IMR-90 (cell line): Measurements from ENCODE around the gene PYGM. TPM values are rescaled to one million over a fixed set of nuclear protein-coding genes. Genes with fewer than 3 reads are reported as not detected.

Experiments
- ATAC-seq: fragments of 200-7000 bp; cut with Tn5 transposase; 2 replicates; pipeline ENCODE4 v1.9.1; 2020; ENCODE audit warnings: low read depth, mild to moderate bottlenecking, moderate library complexity
- BruUV-seq: library from RNA; stranded (reverse); fragments of 400-500 nt; replicated peaks from 2 replicates; lab custom pipeline; 2021; lab: Mats Ljungman, UMichigan
- CTCF ChIA-PET: fragments of 300-600 bp; formaldehyde crosslinking; extraction: SDS; loops from one replicate; lab custom pipeline; 2021; ENCODE audit warnings: antibody characterized with exemption; lab: Yijun Ruan, JAX
- POLR2A ChIA-PET: fragments of 300-600 bp; sonication (Branson Sonifier 250); formaldehyde crosslinking; loops from one replicate; lab custom pipeline; 2022; ENCODE audit warnings: antibody characterized with exemption; ENCODE audit not compliant: unreplicated experiment; lab: Charles Lee
- DNase-seq: peaks from one replicate; pipeline ENCODE4 v3.0.0; 2013
- H2AFZ ChIP-seq: replicated peaks from 2 replicates; pipeline ENCODE3; 2013; ENCODE audit warnings: low read length, mild to moderate bottlenecking; ENCODE audit not compliant: poor library complexity
- H2AK5ac ChIP-seq: 2 replicates; pipeline ENCODE4 v1.6.1; 2013; ENCODE audit warnings: low read depth, low read length, inconsistent platforms
- H2AK9ac ChIP-seq: replicated peaks from 2 replicates; pipeline ENCODE3; 2013; ENCODE audit warnings: mild to moderate bottlenecking, low read depth, low read length, moderate library complexity; ENCODE audit not compliant: poor library complexity
- H2BK120ac ChIP-seq: 2 replicates; pipeline ENCODE4 v1.6.1; 2013; ENCODE audit warnings: low read depth, low read length, inconsistent platforms
- H2BK15ac ChIP-seq: 3 replicates; pipeline ENCODE4 v1.6.1; 2013; ENCODE audit warnings: low read depth, low read length, inconsistent platforms
- H2BK20ac ChIP-seq: 2 replicates; pipeline ENCODE4 v1.6.1; 2013; ENCODE audit warnings: low read depth, mild to moderate bottlenecking, inconsistent platforms, low read length, moderate library complexity
- H2BK5ac ChIP-seq: 2 replicates; pipeline ENCODE4 v1.6.1; 2013; ENCODE audit warnings: mild to moderate bottlenecking, low read depth, low read length, inconsistent platforms; ENCODE audit not compliant: poor library complexity, severe bottlenecking
- H3K14ac ChIP-seq: replicated peaks from 2 replicates; pipeline ENCODE4 v1.6.1; 2013; ENCODE audit warnings: low read depth, low read length, inconsistent platforms
- H3K18ac ChIP-seq: 2 replicates; pipeline ENCODE4 v1.6.1; 2013; ENCODE audit warnings: low read depth, low read length, control low read depth
- H3K23ac ChIP-seq: 2 replicates; pipeline ENCODE4 v1.6.1; 2013; ENCODE audit warnings: low read depth, low read length, inconsistent platforms
- H3K27ac ChIP-seq: 2 replicates; pipeline ENCODE4 v1.5.1; 2013; ENCODE audit warnings: mild to moderate bottlenecking, control low read depth, low read length; ENCODE audit not compliant: insufficient read depth
- H3K27me3 ChIP-seq: 2 replicates; pipeline ENCODE4 v1.6.1; 2013; ENCODE audit warnings: low read length; ENCODE audit not compliant: control insufficient read depth, insufficient read depth
- H3K36me3 ChIP-seq: 2 replicates; pipeline ENCODE4 v1.6.1; 2013; ENCODE audit warnings: low read length, mixed read lengths; ENCODE audit not compliant: control insufficient read depth, insufficient read depth
- H3K4ac ChIP-seq: 2 replicates; pipeline ENCODE4 v1.6.1; 2013; ENCODE audit warnings: low read depth, low read length, inconsistent platforms
- H3K4me1 ChIP-seq: 2 replicates; pipeline ENCODE4 v1.6.1; 2013; ENCODE audit warnings: low read length, mixed read lengths; ENCODE audit not compliant: control insufficient read depth, insufficient read depth
- H3K4me2 ChIP-seq: 2 replicates; pipeline ENCODE4 v1.6.1; 2013; ENCODE audit warnings: low read depth, mild to moderate bottlenecking, control low read depth, low read length, moderate library complexity
- H3K4me3 ChIP-seq: 2 replicates; pipeline ENCODE4 v1.5.1; 2013; ENCODE audit warnings: low read depth, mild to moderate bottlenecking, control low read depth, low read length, moderate library complexity; ENCODE audit not compliant: insufficient read depth
- H3K56ac ChIP-seq: 2 replicates; pipeline ENCODE4 v1.6.1; 2013; ENCODE audit warnings: low read length, inconsistent platforms; ENCODE audit not compliant: insufficient read depth; ENCODE audit errors: extremely low read depth
- H3K79me1 ChIP-seq, 2 experiments: 2 replicates each; pipeline ENCODE4 v1.6.1; 2013; ENCODE audit warnings: low read length in 2 of 2, inconsistent platforms in 1 of 2, low read depth in 1 of 2
- H3K9ac ChIP-seq: 2 replicates; pipeline ENCODE4 v1.6.1; 2013; ENCODE audit warnings: low read depth, low read length, control low read depth
- H3K9me1 ChIP-seq: 2 replicates; pipeline ENCODE4 v1.6.1; 2013; ENCODE audit warnings: low read length, inconsistent platforms; ENCODE audit not compliant: insufficient read depth
- H3K9me3 ChIP-seq: 2 replicates; pipeline ENCODE4 v1.6.1; 2013; ENCODE audit warnings: low read length; ENCODE audit not compliant: control insufficient read depth, insufficient read depth
- H4K20me1 ChIP-seq: 2 replicates; pipeline ENCODE4 v1.6.1; 2013; ENCODE audit warnings: low read length, inconsistent platforms; ENCODE audit not compliant: insufficient read depth
- H4K5ac ChIP-seq: 2 replicates; pipeline ENCODE4 v1.6.1; 2013; ENCODE audit warnings: mild to moderate bottlenecking, low read depth, low read length, control low read depth
- H4K8ac ChIP-seq, 2 experiments: 2 replicates each; pipeline ENCODE4 v1.6.1; 2013; ENCODE audit warnings: low read depth in 2 of 2, low read length in 2 of 2, control low read depth in 1 of 2, inconsistent platforms in 1 of 2
- H4K91ac ChIP-seq: 2 replicates; pipeline ENCODE4 v1.6.1; 2013; ENCODE audit warnings: low read depth, low read length, inconsistent platforms; ENCODE audit not compliant: insufficient read depth
- CEBPB ChIP-seq: IDR thresholded peaks from 2 replicates; pipeline ENCODE4 v1.6.1; 2012; ENCODE audit warnings: low read depth, low read length, improper control_type of control experiment
- CHD1 ChIP-seq: IDR thresholded peaks from 2 replicates; pipeline ENCODE4 v1.6.1; 2012; ENCODE audit warnings: low read depth, low read length, improper control_type of control experiment
- FOS ChIP-seq: fragments of 150-350 bp; IDR thresholded peaks from 2 replicates; pipeline ENCODE4 v1.6.1; 2016; ENCODE audit warnings: low read depth, low read length
- MAFK ChIP-seq: IDR thresholded peaks from 2 replicates; pipeline ENCODE4 v1.6.1; 2012; ENCODE audit warnings: low read depth, low read length, improper control_type of control experiment
- MAZ ChIP-seq: IDR thresholded peaks from 2 replicates; pipeline ENCODE4 v1.6.1; 2012; ENCODE audit warnings: low read depth, mild to moderate bottlenecking, low read length, improper control_type of control experiment, moderate library complexity, borderline replicate concordance
- NFE2L2 ChIP-seq: fragments of 150-350 bp; IDR thresholded peaks from 2 replicates; pipeline ENCODE4 v1.6.1; 2016; ENCODE audit warnings: low read depth, mild to moderate bottlenecking, low read length
- POLR2A ChIP-seq: IDR thresholded peaks from 2 replicates; pipeline ENCODE4 v1.6.1; 2012; ENCODE audit warnings: mild to moderate bottlenecking, low read depth, low read length
- RAD21 ChIP-seq: IDR thresholded peaks from 2 replicates; pipeline ENCODE4 v1.6.1; 2012; ENCODE audit warnings: low read length, improper control_type of control experiment
- RCOR1 ChIP-seq: IDR thresholded peaks from 2 replicates; pipeline ENCODE4 v1.6.1; 2012; ENCODE audit warnings: mild to moderate bottlenecking, low read length, improper control_type of control experiment; ENCODE audit not compliant: insufficient replicate concordance
- SMC3 ChIP-seq: fragments of 150-350 bp; IDR thresholded peaks from 2 replicates; pipeline ENCODE4 v1.6.1; 2016; ENCODE audit warnings: low read depth, mild to moderate bottlenecking, antibody characterized with exemption, low read length, moderate library complexity
- WGBS, 2 experiments: methylation state at CpG; one replicate each; pipeline versions ENCODE4 v1.1.5 to v1.1.7; 2013; ENCODE audit warnings: missing lambda C conversion rate in 2 of 2; ENCODE audit not compliant: insufficient read length in 1 of 2; ENCODE audit errors: extremely low coverage in 2 of 2; 5-methylcytosine and 5-hydroxymethylcytosine counted together
- dilution Hi-C: fragments of 300-500 bp; cut with HindIII; formaldehyde crosslinking; loops from one replicate; pipeline ENCODE4 v1.14.3; 2018; ENCODE audit warnings: low sequenced_read_pairs; ENCODE audit not compliant: unreplicated experiment
- in situ Hi-C: fragments of 300-500 bp; cut with MboI; formaldehyde crosslinking; loops from 3 replicates; pipeline ENCODE4 v1.14.3; 2019; ENCODE audit warnings: low sequenced_read_pairs, inconsistent platforms, mixed read lengths
- intact Hi-C: fragments of 100-400 bp; cut with micrococcal nuclease; formaldehyde crosslinking; loops from 2 replicates; pipeline ENCODE4 v1.10.0; 2022
- polyA plus RNA-seq, 3 experiments: library from polyadenylated mRNA; depleted of rRNA; stranded (reverse); fragments of >200 nt; gene quantifications; 2 replicates each; pipeline ENCODE4 v1.2.3, GENCODE V29; 2012; ENCODE audit warnings: low replicate concordance in 1 of 3
- total RNA-seq: library from RNA; depleted of rRNA; stranded (reverse); fragments of >200 nt; gene quantifications from 2 replicates; pipeline ENCODE4 v1.2.3, GENCODE V29; 2012
- TF ChIP-seq, protein P1 (sequence below): fragments of 150-350 bp; IDR thresholded peaks from 2 replicates; pipeline ENCODE4 v1.6.1; 2017; ENCODE audit warnings: mild to moderate bottlenecking, antibody characterized with exemption, low read length, low read depth
- TF ChIP-seq, protein P2 (sequence below): fragments of 150-350 bp; IDR thresholded peaks from 2 replicates; pipeline ENCODE4 v1.6.1; 2016; ENCODE audit warnings: low read depth, mild to moderate bottlenecking, low read length, moderate library complexity, borderline replicate concordance
- TF ChIP-seq, protein P3 (sequence below): conservative IDR thresholded peaks from 2 replicates; pipeline ENCODE4 v1.5.1; 2012; ENCODE audit warnings: mild to moderate bottlenecking, low read depth, low read length, improper control_type of control experiment

PYGM gene
- total and polyA plus RNA-seq, 2 of the 4 experiments (the other 2 are of a cell fraction), result 0.18 to 0.21 TPM

DNA sequence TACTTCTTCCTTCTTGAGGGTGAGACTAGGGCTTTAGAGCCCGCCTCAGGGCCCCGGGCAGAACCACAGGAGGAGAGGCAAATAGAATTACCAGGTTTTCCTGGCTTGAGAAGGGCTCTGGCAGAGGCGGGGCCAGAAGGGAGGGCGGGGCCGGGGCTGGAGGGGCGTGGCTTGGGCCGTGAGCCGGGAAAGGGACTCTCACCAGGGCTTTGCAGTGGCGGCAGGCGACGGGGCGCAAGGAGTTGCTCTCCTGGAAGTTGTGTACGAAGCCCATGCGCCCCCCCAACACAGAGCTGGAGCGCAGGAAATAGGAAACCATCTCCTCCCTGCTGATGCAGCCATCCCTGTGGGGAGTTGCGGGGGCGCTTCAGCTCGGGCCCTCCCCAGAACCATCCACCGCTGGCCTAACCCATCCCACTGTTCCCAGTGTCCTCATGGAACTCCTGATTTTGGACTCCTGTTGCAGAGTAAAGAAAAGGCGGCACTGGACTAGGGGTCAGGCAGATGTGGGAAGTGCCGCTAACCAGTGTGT lies 29.9 kb downstream of the PYGM start:
- dilution Hi-C loops, result no loop called here
- Histone ChIP-seq H3K4me3 (no peak overlapping the region), H3K4me2 (no peak overlapping the region), H2BK20ac (no peak overlapping the region), H4K5ac (no peak overlapping the region), H3K4ac (no peak overlapping the region), H2AK5ac (no peak overlapping the region), H4K20me1 (no peaks in the 10 kb centered on the region), H4K91ac (no peak overlapping the region), H2AFZ (peak overlapping the region; percentile 23), H3K18ac (no peak overlapping the region), H3K23ac (no peak overlapping the region), H3K4me1 (no peaks in the 10 kb centered on the region), H2BK15ac (no peak overlapping the region), H4K8ac (no peak overlapping the region), H3K9me3 (no peaks in the 10 kb centered on the region), H3K14ac (no peak overlapping the region), H3K27ac (no peak overlapping the region), H2BK5ac (no peak overlapping the region), H3K27me3 (peaks cover 50% of the 10 kb centered on the region), H3K9ac (no peak overlapping the region), H2BK120ac (no peak overlapping the region), H3K79me1 (no peaks in the 10 kb centered on the region), H3K9me1 (no peaks in the 10 kb centered on the region), H2AK9ac (peak overlapping the region; percentile 65), H3K36me3 (no peaks in the 10 kb centered on the region), H3K56ac (no peak overlapping the region)
- WGBS, 2 experiments, result 64% methylated on average over 3 of the region's 21 CpGs; no CpG with 5 or more reads in 1 of the 2 experiments
- BruUV-seq, result no TSS peak
- intact Hi-C loops, result no loop called here
- CTCF ChIA-PET, result interaction anchor here (0.6 to 0.7 kb wide), 2 partner anchors 237 to 539 kb away, joined by 4 read pairs; no protein-coding TSS in a partner anchor
- in situ Hi-C loops, result no loop called here
- TF ChIP-seq, protein P1, sequence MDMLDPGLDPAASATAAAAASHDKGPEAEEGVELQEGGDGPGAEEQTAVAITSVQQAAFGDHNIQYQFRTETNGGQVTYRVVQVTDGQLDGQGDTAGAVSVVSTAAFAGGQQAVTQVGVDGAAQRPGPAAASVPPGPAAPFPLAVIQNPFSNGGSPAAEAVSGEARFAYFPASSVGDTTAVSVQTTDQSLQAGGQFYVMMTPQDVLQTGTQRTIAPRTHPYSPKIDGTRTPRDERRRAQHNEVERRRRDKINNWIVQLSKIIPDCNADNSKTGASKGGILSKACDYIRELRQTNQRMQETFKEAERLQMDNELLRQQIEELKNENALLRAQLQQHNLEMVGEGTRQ, result no peak
- TF ChIP-seq RCOR1 (no peak), SMC3 (no peak), NFE2L2 (no peak), MAFK (no peak), CHD1 (no peak), POLR2A (no peak), RAD21 (no peak), CEBPB (no peak), MAZ (no peak), FOS (no peak)
- TF ChIP-seq, protein P2, sequence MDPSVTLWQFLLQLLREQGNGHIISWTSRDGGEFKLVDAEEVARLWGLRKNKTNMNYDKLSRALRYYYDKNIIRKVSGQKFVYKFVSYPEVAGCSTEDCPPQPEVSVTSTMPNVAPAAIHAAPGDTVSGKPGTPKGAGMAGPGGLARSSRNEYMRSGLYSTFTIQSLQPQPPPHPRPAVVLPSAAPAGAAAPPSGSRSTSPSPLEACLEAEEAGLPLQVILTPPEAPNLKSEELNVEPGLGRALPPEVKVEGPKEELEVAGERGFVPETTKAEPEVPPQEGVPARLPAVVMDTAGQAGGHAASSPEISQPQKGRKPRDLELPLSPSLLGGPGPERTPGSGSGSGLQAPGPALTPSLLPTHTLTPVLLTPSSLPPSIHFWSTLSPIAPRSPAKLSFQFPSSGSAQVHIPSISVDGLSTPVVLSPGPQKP, result no peak
- TF ChIP-seq, protein P3, sequence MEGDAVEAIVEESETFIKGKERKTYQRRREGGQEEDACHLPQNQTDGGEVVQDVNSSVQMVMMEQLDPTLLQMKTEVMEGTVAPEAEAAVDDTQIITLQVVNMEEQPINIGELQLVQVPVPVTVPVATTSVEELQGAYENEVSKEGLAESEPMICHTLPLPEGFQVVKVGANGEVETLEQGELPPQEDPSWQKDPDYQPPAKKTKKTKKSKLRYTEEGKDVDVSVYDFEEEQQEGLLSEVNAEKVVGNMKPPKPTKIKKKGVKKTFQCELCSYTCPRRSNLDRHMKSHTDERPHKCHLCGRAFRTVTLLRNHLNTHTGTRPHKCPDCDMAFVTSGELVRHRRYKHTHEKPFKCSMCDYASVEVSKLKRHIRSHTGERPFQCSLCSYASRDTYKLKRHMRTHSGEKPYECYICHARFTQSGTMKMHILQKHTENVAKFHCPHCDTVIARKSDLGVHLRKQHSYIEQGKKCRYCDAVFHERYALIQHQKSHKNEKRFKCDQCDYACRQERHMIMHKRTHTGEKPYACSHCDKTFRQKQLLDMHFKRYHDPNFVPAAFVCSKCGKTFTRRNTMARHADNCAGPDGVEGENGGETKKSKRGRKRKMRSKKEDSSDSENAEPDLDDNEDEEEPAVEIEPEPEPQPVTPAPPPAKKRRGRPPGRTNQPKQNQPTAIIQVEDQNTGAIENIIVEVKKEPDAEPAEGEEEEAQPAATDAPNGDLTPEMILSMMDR, result no peak
- POLR2A ChIA-PET, result no interaction called here
- ATAC-seq, result peak; percentile 74
- no peak for DNase-seq
